ENCODE measurements around the gene LSMEM2.
"Not testable (repeated sequence)": the region's sequence is repeated elsewhere in the genome, so short reads cannot be mapped to it uniquely, and the experiment has no call there.

The LSMEM2 gene

DNA sequence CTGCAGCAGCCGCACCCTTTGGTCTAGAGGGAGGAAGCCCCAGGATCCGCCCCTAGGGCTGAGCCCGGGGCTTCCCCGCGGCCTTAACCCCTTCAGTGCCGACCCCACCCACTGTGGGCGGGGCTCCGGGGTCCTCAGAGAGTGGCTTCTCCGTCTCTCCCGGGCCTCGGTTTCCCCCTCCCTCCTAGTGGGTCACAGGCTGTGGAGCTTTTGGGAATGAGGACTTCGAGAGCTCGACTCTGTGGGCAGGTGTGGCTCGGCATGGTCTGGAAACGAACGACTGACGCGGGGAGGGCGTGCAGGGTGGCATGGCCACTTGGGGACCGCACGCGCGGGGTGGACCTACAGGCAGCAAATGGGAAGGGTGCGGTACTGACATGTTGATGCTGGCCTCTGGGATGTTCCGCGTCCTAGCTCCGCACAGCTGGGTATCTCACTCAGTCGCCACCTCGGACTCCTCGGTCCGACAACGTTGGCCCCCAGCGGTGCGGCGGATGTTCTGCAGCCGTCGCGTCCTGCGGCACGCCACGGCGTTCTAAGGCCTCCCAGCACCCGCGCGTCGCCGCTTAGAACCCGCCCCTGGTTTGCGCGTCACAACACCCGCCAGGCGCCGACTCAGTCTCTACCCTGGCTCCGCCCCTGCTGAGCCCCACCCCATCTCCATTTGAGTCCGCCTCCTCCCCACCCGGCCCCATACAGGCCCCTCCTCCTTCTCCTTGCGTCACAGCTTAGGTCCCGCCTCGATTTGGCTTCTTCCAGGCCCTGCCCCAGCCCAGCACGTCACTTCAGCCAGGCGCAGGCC is 20.1 kb downstream of the LSMEM2 start, which contains the start of the genes HYAL3 and NAA80:
Gene HYAL3 (minus strand): TSS at position 570 of the 802 bp plus-strand sequence. CDS start 3,803 bp downstream, outside the sequence.
Gene NAA80 (minus strand): TSS at position 570 of the 802 bp plus-strand sequence. CDS start 1,942 bp downstream, outside the sequence.
- peak; percentile 99 for DNase-seq (ENCODE audit: low read depth)

DNA sequence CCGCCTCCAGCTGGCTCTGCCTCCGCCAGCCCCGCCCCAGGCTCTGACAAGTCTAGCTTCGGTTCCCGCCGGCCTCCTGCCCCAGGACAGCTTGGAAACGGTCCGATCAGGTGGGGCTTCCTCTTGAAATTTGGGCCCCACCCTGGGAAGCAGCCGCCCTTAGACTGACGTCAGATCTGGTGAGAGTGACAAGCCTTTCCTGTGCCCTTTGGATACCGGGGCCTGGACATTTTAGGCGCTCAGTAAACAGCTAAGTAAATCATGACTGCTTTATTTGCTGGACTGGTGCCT is 20.7 kb downstream of the LSMEM2 start:
- DNase-seq (ENCODE audit: low read depth), result no peak

DNA sequence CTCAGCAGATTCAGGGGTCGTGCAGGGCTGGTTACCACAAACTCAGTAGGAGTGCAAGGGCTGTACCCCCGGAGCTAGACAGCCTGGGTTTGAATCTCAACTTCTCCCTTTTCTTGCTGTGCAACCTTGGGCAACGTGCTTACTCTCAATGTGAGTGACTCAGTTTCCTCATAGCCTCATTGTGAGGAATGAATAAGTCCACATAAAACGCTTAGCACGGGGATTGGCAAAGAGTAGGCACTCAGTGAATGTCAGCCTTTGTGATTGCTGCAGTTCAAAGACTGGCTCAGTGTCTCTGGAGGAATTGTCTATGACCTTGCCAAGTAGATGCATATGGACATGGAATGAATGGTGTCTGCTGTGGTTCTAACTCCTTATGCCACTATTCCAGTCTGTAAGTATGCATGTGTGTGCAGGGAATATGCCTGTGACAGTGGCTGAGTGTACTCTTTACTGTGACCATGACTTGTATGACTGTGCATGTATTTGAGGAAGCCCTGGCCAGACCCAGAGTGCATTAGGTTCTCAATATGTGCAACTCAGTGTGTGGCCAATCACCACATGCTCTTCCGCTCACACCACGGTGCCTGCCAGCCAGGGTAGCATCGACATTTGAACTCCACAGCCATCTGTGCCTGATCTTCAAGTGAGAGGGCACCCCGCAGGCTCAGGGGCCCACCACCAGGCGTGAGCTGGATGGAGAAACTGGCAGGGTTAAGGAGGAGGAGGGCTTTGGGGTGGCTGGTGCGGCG is 21.2 kb downstream of the LSMEM2 start:
- no peak for DNase-seq (ENCODE audit: low read depth)

DNA sequence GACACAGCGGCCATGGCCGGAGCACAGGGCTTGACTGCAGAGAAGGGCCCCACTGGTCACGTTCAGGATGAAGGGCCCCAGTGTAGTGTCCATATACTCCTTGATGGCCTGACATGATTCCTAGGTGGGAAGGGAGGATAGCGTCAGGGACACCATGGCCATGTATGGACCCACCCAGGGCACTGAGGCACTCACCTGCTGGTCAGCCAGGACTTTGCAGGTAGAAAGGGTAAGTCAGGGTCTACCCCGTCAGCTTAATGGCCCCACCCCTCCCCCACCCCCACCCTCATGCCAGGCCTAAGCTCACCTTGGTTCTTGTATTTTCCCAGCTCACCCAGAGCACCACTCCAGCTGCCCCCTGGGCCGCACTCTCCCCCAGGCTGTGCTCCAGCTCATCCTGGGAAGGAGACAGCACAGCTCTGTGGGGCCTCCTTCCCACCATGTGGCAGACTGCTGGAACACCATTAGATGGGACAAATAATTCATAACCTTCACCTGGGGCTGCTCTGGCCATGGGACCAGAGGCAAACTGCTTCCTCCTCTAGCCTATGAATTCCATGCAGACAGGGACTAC is 21.9 kb downstream of the LSMEM2 start:
- DNase-seq (ENCODE audit: low read depth), result no peak

DNA sequence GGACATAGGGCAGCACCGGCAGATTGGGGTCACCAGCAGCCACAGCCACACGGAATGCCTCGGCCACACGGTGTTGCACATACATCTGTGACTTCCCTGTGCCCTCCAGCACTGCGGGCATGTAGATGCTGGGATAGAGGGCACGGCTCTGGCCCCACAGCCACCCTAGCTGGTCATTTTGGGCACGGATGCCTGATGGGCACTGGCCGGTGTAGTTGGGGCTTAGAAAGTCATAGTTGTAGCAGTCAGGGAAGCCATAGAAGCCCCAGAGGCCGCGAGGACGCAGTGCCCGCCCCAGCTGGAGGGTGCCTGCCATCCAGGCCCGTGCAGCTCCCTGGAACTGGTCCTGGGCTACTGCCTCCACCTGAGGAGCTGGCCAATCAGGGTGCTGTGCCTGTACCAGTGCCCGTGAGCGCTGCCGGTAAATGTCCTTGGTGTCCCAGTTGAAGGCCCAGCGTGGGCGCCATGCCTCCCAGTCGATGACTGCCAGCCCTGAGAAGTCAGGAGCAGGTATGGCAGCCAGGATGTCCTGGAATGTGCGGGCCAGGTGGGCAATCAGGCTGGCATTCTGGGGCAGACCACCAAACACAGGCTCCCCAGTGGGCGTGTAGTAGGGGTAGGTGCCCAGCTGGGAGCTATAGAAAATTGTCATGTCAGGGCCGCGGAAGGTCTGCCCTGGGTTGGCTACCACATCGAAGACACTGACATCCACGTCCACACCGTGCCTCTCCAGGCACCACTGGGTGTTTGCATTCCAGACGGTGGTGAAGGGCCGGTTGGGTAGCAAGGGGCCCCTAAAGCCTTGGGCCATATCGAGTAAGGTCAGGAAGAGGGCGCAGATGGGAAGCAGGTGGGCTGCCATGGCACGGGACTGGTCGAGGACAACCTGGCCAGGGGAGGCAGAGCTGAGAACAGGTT is 23.5 kb downstream of the LSMEM2 start:
- no peak for DNase-seq (ENCODE audit: low read depth)

DNA sequence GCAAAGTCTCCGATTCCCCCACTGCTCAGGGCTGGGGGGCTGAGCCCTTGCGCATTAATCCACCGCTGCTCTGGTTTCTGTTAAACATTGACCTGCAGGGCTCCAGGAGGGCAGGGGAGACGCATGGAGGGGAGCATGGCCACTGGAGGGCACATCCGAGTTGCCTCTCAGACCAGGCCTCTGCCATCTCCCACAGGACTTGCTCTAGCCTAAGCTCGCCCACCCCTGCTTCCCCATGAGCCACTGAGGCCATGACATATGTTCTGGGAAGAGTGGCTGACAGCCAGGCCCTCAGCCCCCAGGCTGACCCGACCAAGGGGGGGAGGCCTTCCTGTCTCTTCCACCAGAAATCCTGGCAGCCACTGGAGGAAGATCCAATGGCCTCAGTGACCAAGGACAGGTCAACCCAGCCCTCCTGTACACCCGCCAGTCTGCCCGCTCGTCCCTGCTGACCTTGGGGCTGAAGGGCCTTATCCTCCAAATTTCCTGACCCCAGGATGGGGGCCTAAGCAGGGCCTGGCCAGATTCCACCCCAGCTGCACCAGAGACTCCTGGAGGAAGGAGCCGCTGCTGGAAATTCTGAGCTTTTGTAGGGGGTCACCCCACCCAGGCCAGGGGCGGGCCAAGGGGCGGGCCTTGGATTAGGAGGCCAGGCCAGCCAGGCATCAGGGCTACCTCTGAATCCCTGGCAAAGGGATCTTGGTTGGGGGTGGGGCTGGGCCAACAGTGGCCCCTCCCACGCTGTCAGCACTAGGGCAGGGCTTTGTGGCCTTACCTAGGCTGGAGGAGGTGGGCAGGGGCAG is 24.3 kb downstream of the LSMEM2 start, which contains the start of gene HYAL1:
Gene HYAL1 (minus strand): TSS at position 562 of the 803 bp plus-strand sequence. CDS start 618 bp downstream, outside the sequence.
- DNase-seq (ENCODE audit: low read depth), result no peak

DNA sequence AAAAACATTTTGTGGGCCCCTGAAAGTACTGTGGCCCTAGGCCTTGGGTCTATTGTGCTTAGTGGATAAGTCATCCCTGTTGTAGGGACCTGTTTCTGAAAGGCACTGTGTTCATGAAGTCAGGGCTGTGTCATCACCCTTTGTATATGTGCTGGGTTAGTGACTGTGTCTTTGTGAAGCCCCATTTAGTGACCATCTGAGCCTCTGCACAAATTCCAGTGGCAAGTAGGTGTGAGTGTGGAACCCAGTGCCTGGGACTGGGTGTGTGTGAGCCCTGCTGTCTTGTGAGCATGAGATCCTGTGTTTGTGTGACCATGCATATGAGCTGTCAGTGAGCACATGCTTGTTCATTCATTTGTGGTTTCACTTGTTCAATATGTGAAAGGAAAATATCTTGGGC is 25.7 kb downstream of the LSMEM2 start:
- no peak for DNase-seq (ENCODE audit: low read depth)

DNA sequence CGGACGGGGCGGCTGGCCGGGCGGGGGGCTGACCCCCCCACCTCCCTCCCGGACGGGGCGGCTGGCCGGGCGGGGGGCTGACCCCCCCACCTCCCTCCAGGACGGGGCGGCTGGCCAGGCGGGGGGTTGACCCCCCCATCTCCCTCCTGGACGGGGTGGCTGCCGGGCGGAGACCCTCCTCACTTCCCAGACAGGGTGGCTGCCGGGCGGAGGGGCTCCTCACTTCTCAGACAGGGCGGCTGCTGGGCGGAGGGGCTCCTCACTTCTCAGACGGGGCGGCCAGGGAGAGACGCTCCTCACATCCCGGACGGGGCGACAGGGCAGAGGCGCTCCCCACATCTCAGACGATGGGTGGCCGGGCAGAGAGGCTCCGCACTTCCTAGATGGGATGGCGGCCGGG is 33.2 kb downstream of the LSMEM2 start:
- not testable (repeated sequence) for DNase-seq (ENCODE audit: low read depth)

DNA sequence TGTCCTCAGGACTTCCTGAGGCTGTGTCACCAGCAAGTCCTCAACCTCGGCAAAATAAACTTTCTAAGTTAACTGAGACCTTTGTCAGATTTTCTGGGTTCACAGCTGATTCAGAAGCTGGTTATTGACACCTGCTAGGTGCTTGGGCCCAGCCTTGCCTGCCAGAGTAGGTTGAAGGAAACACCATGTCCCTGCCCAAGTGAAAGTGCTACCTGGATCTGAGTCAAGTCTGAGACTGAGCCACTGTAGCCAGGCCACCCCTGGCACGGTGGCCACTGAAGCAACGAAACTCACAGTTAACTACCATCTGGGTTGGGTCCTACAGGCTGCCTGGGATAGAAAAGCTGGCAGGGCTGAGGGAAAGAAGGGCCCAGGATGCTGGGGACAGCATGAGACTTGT is 35.5 kb downstream of the LSMEM2 start:
- DNase-seq (ENCODE audit: low read depth), result no peak

DNA sequence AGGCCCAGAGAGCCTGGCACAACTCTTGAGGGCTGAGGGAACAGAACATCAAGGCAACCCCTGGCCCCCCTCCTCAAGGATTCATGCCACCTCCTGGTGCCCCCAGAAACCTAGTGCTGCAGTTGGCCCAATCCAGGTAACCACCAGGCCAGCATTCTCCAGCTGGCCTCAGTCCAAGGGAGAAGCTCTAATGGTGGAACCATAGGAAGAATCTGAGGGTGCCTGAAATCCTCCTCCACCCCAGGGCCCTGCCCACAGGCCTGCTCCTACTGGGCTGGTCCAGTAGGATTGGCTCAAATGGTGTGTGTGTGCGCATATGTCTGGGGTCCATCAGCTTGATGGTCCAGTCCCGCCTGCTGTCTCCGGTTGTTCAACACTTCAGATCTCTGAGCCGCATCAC is 35.9 kb downstream of the LSMEM2 start:
- DNase-seq (ENCODE audit: low read depth), result no peak

DNA sequence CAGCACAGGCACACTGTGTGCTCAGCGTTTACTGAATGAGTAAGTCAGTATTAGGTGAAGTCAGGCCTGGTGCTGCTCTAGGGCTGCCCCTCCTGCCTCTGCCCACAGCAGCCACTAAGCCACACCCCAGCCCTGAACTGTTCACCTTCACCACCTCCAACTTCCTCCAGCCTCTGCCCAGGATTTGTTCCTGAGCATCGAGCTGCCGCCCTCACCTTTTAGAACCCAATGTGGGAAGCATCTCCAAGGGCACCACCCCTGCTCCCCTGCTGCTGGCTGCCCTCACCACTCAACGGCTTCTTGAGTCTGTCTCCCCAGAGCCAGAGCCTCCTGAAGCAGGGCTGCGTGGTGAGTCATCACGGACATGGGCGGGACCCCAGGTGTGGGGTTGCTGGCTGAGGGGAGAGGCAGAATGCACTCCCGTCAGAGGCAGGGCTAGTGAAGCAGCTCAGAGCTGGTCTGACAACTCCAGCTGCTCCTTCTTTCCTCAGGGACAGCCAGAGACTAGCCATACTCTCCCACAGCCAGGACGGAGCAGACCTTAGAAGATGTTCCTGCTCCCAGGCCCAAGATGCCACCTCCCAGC is 37.9 kb downstream of the LSMEM2 start:
- no peak for DNase-seq (ENCODE audit: low read depth)

DNA sequence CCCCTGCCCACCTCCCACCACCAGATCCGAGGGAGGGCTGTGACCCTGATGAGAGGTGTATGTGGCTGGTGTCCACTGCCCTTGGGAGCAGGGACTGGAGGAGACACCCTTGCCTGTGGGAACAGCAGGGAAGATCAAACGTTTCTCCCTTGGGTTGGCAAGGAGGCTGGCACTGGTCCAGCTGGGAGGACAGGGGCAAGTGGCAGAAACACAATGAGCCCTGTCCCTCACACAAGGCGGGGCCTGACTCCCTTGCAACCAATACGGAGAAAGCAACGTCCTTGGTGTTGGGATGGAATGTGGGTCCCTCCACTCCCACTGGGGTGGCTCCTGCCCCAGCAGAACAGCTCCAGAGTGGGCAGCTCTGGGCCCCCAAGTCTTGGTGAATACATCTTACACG is 38.4 kb downstream of the LSMEM2 start:
- DNase-seq (ENCODE audit: low read depth), result no peak

DNA sequence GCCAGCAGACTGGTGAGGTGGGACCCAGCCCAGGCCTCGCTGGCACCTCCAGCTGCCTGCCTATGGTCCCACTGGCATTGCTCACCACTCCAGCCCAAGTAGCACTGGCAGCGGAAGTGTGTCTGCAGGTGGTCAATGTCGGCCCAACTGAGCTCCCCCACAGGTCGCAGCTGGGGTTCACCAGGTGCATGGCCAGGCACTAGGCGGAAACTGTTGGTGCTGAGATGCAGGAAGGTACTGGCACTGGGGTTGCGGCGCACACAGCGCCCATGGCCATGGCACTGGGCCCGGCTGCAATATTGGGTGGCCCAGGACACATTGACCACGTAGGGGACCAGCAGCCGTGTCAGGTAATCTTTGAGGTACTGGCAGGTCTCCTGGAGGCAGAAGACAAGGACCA is 39.3 kb downstream of the LSMEM2 start:
- no peak for DNase-seq (ENCODE audit: low read depth)

DNA sequence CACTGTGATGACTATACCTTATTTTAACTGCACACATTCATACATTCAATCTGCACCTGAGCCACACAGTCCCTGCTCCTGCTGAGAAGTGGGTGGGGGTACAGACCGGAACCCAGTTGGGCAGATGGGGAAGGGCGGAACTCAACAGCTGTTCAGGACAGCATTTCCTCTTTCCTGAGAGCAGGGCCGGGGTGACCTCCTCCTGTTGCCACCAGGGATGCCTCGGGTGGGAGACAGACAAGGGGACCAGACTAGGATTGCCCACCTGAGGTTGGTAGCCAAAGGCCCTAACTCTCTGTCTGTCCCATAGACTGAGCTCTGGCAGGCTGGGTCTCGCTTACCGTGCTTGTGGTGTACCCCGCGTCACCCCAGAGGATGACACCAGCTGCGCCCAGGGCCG is 39.7 kb downstream of the LSMEM2 start:
- no peak for DNase-seq (ENCODE audit: low read depth)

DNA sequence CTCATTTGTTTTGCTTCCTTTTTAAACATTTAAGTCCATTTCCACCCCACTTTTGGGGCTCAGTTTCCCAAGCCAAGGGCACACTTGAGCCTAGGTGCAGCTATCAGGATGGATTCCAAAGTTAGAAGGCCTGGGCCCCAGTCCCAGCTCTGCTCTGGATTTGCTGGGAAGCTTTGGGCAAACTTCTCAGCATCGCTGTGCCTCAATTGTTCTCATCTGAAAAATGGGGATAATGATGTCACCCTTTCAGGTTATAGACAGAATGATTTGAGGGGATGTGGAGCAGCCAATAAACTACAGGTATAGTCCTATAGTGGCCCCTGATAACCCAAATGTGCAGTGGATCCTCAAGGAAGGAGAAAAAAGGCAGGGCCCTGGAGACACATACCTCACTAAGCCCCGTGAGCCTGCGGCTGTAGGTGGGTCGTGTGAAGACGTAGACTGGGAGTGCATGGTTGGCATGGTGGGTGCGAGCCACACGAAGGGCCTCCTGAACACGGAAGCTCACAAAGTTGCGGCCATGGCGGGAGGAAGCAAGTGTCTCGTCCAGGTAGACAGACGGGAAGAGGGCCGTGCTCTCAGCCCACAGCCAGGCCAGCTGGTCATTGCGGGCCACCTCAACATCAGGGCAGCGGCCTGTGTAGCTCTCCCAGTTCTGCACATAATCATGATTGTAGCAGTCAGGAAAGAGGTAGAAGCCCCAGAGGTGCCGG is 40.5 kb downstream of the LSMEM2 start:
- DNase-seq (ENCODE audit: low read depth), result no peak

DNA sequence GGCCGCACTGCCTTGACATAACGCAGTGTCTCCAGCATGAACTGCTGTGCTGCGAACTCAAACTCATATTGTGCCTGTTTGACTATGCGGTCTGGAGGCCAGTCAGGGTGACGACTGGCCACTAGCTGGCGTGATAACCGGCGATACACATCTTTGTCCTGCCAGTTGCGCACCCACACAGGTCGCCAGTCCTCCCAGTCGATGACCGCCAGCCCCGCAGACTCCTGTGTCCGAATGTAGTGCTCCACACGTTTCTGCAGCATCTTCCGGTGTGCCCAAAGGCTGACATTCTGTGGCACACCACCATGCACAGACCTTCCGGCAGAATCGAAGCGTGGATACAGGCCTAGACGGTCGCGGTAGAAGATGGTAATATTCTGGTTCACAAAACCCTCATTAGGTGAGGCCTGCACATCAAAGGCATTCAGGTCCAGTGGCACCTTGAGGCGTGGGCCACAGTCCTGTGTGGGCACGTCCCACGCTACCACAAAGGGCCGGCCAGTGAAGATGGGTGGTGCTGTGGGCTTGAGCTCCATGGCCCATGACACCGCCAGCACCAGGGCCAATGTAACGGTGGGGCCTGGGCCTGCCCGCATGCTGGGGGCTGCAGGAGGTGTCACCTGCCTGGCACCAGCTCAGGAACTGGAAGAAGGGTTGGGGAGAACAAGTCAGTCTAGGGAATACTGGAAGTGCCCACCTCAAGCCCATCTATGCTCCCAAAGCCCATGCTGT is 41.2 kb downstream of the LSMEM2 start:
- no peak for DNase-seq (ENCODE audit: low read depth)

DNA sequence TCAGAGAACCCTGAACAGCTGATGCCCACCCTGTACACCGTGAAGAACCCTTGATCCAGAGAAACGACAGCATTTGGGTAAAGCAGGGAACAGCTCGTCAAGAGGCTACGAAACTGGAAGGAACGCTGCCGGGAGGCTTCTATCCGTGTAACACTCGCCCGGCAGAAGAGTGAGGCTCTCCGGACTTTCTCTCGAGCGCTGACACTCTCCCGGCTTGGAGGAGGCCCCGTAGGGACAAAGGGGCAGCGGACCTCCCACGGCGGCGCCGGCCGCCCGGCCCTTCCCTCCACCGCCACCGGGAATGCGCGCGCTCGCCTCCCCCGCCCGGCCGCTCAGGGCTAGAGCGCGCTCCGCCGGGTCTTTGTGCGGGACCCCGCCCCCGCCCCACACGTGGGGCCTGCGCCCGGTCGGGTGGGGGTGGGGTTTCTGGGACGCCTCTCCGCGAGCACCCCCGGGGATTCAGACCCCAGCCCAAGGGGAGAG is 42.0 kb downstream of the LSMEM2 start:
- no peak for DNase-seq (ENCODE audit: low read depth)

DNA sequence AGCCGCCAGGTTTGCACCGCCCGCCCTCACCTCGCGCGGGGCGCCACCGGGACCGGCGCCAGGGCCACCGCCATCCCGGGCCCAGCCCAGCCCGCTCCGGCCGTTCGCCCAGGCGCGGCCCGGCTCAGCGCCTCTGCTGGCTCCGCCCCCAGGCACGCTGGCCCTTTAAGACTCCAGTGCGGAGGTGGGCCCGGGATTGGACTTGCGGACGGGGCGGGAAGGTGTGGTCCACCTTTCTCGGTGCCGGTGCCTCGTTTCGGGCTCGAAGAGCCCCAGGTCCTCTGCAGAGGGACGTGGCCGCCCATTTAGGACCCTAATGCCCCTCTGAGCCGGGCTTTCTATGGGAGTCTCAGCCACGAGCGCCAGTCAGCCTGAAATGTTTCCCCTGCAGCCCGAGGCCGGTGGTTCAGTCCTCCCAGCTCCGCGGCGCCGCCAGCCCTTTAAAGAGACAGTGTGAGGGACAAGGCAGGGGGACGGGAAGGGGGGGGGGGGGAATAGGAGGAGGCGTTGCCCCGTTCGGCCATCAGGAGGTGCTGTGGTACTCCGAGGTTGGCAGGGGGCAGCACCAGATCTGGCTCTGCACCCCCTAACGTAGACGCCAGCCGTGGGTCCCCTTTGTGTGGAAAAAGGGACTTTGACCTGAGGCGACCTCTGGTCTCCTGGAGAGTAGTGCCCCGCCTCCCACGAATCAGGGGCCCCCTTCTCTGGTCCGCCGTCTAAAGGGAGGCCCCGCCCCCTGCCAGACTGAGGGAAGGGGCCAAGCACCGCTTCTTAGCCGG is 42.6 kb downstream of the LSMEM2 start:
- DNase-seq (ENCODE audit: low read depth), result no peak

DNA sequence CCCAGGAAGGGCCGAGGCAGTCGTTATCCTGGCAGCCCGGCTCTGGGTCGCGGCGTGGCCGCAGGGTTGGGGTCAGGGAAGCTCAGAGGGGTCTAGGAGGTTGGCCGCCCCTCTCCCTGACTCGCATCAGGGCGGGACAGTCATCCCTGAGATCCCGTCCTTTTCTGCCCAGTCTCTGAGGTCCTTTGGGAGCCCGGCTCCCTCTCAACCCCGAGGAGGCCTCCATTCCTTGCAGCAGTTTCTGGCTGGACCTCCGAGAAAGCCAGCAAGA is 43.2 kb downstream of the LSMEM2 start:
- DNase-seq (ENCODE audit: low read depth), result no peak

Measured in GM04504 (cell line).